K562 (cell line): Measurements from ENCODE around the gene RAB13. TPM values are rescaled to one million over a fixed set of nuclear protein-coding genes. Genes with fewer than 3 reads are reported as not detected.

Source experiments
- DEAF1 ChIP-seq: fragments of 450-650 bp; formaldehyde crosslinking; IDR thresholded peaks from 2 replicates; pipeline ENCODE4 v1.4.0; 2020; ENCODE audit warnings: mild to moderate bottlenecking, moderate library complexity
- ETV1 ChIP-seq: fragments of 450-650 bp; conservative IDR thresholded peaks from 2 replicates; pipeline ENCODE4 v1.6.1; 2016; ENCODE audit warnings: missing genetic modification characterization, control low read depth, low read depth, missing compliant biosample characterization
- EWSR1 ChIP-seq: fragments of 450-650 bp; IDR thresholded peaks from 2 replicates; pipeline ENCODE4 v1.6.1; 2018; ENCODE audit warnings: borderline replicate concordance, mild to moderate bottlenecking, low read depth, moderate library complexity; ENCODE audit not compliant: partially characterized antibody
- HDAC2 ChIP-seq: fragments of 450-650 bp; IDR thresholded peaks from 2 replicates; pipeline ENCODE4 v1.6.1; 2016; ENCODE audit warnings: mild to moderate bottlenecking
- MGA ChIP-seq: fragments of 450-650 bp; IDR thresholded peaks from 2 replicates; pipeline ENCODE4 v1.6.1; 2016; ENCODE audit warnings: mild to moderate bottlenecking, moderate library complexity
- OTX1 ChIP-seq: fragments of 450-650 bp; formaldehyde crosslinking; IDR thresholded peaks from 2 replicates; pipeline ENCODE4 v1.4.0; 2022; ENCODE audit warnings: mild to moderate bottlenecking
- PRDM10 ChIP-seq: fragments of 450-650 bp; IDR thresholded peaks from 2 replicates; pipeline ENCODE4 v1.6.1; 2018; ENCODE audit not compliant: partially characterized antibody
- TAL1 ChIP-seq: fragments of 450-650 bp; IDR thresholded peaks from 2 replicates; pipeline ENCODE4 v1.6.1; 2016; ENCODE audit warnings: mild to moderate bottlenecking
- ZNF212 ChIP-seq: fragments of 450-650 bp; formaldehyde crosslinking; IDR thresholded peaks from 2 replicates; pipeline ENCODE4 v1.4.0; 2020; ENCODE audit warnings: mild to moderate bottlenecking
- ZNF232 ChIP-seq: sonication (generic); formaldehyde crosslinking; IDR thresholded peaks from 2 replicates; pipeline ENCODE4 v1.8.0; 2022; ENCODE audit warnings: mild to moderate bottlenecking, missing genetic modification reagents
- polyA plus RNA-seq, 8 experiments: library from polyadenylated mRNA; depleted of rRNA in 4 of 8; stranded (reverse) in 5 of 8; unstranded in 3 of 8; fragments of >200 nt; fragmentation: Nextera tagmentation in 2 of 8; fragmentation: Illumina TruSeq in 1 of 8; extraction: Ambion mirVana in 2 of 8; extraction: Trizol in 1 of 8; gene quantifications; 2 replicates each; pipeline versions ENCODE4 v1.2.1 to v1.2.3, GENCODE V29; 2011 to 2014; ENCODE audit warnings: inconsistent platforms in 1 of 8, missing spikeins in 1 of 8
- total RNA-seq, 7 experiments: library from RNA; depleted of rRNA in 6 of 7; stranded (reverse); fragments of >200 nt in 6 of 7; fragmentation: Illumina TruSeq in 2 of 7; extraction: Trizol in 2 of 7; gene quantifications; 2 replicates each; pipeline versions ENCODE4 v1.2.1 to v1.2.3, GENCODE V29; 2011 to 2021; ENCODE audit warnings: low replicate concordance in 1 of 7

The RAB13 gene
- total and polyA plus RNA-seq, 9 of the 15 experiments (the other 6 are each of a cell fraction or from before 2014, with no cell fraction given) = 22.3 to 100 (median 39.8) TPM

DNA sequence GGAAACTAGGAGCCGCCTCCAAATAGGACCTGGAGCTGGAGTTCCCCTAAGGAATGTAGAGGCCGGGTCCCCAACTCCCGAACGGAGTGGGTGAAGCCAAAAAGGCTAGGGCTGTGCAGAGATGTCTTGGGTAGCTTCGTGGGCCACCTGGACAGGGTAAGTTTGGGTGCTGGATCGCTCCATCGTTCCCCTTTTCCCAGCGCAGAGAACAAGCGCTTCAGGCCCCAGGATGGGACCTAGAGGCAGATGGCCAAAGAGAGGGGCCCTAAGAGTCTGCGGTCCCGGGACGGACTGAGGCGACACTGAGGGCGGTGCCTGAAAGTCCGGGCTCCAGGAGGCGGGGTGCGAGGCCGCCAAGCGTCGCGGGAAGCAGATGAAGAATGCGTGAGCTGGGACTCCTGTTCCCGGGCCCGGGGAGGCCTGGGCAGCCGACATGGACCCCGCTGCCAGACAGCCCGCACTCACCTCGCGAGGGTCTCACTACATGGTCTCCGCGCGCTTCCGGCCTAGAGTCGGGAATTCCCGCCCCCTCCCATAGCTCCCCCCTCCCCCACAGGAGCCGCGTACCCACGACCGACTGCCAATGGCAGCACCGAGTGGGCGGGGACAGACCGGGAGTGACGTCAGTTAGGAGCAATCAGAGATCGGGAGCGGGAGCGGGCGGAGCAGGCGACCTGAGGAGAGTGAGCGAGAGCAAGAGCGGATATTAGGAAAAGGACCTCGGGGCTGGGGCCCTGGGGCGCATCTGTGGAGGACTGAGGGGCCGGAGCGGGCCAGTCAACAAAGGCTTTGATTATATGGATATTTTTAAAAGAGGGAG lies 22.9 kb downstream of the RAB13 start, which contains the start of gene SLC39A1 (continued):
- TF ChIP-seq MGA (peak; percentile 67), ZNF232 (no peak), EWSR1 (no peak), ZNF212 (CRISPR knock-in tag) (no peak), ETV1 (tag) (0 out of 2 replicates have a peak, but pooled peaks have one; percentile 21), TAL1 (no peak), DEAF1 (CRISPR knock-in tag) (no peak), PRDM10 (peak; percentile 12), OTX1 (CRISPR knock-in tag) (no peak), HDAC2 (peak; percentile 40; the same call in 1 of the 2 replicates)
